Astrocyte (in vitro differentiated cells and primary cell): Measurements from ENCODE around the gene TTC14. TPM values are rescaled to one million over a fixed set of nuclear protein-coding genes. Genes with fewer than 3 reads are reported as not detected.

Source experiments
- DNase-seq: peaks from one replicate; pipeline ENCODE4 v3.0.0-alpha.2; 2010; ENCODE audit warnings: low read depth
- FAIRE-seq: peaks from 2 replicates; lab custom pipeline; 2011; peaks lifted over from hg19 to GRCh38; lab: Jason Lieb, UNC
- H2AFZ ChIP-seq: 2 replicates; pipeline ENCODE4 v1.6.0; 2012; ENCODE audit warnings: low read depth, low read length, inconsistent platforms
- H3K27ac ChIP-seq: 2 replicates; pipeline ENCODE4 v1.5.1; 2011; ENCODE audit warnings: low read depth, low read length, inconsistent platforms
- H3K27me3 ChIP-seq: 2 replicates; pipeline ENCODE4 v1.6.0; 2011; ENCODE audit warnings: low read length, inconsistent platforms; ENCODE audit not compliant: insufficient read depth
- H3K36me3 ChIP-seq: 2 replicates; pipeline ENCODE4 v1.5.1; 2011; ENCODE audit warnings: low read length, inconsistent platforms; ENCODE audit not compliant: insufficient read depth
- H3K4me1 ChIP-seq: 2 replicates; pipeline ENCODE4 v1.5.1; 2011; ENCODE audit warnings: low read length, inconsistent platforms; ENCODE audit not compliant: insufficient read depth
- H3K4me2 ChIP-seq: 2 replicates; pipeline ENCODE4 v1.6.0; 2012; ENCODE audit warnings: low read length, inconsistent platforms
- H3K4me3 ChIP-seq: 2 replicates; pipeline ENCODE4 v1.5.1; 2011; ENCODE audit warnings: low read depth, mild to moderate bottlenecking, low read length, inconsistent platforms; ENCODE audit not compliant: insufficient read depth
- H3K79me2 ChIP-seq: 2 replicates; pipeline ENCODE4 v1.6.0; 2012; ENCODE audit warnings: mild to moderate bottlenecking, low read length, inconsistent platforms; ENCODE audit not compliant: insufficient read depth
- H3K9ac ChIP-seq: 2 replicates; pipeline ENCODE4 v1.6.0; 2012; ENCODE audit warnings: mild to moderate bottlenecking, low read length, inconsistent platforms
- H3K9me3 ChIP-seq: 2 replicates; pipeline ENCODE4 v1.5.1; 2012; ENCODE audit warnings: low read depth, mild to moderate bottlenecking, low read length, inconsistent platforms; ENCODE audit not compliant: insufficient read depth
- H4K20me1 ChIP-seq: 2 replicates; pipeline ENCODE4 v1.6.0; 2012; ENCODE audit warnings: low read length, inconsistent platforms; ENCODE audit not compliant: insufficient read depth
- H3K27ac Mint-ChIP-seq: one replicate; pipeline ENCODE4 v1.8.0; 2021; ENCODE audit warnings: mild to moderate bottlenecking, mixed read lengths; ENCODE audit not compliant: unreplicated experiment
- H3K27me3 Mint-ChIP-seq: one replicate; pipeline ENCODE4 v1.8.0; 2021; ENCODE audit warnings: low read depth, mixed read lengths; ENCODE audit not compliant: unreplicated experiment
- H3K36me3 Mint-ChIP-seq: one replicate; pipeline ENCODE4 v1.8.0; 2021; ENCODE audit warnings: low read depth, mixed read lengths; ENCODE audit not compliant: unreplicated experiment
- H3K4me1 Mint-ChIP-seq: one replicate; pipeline ENCODE4 v1.8.0; 2021; ENCODE audit warnings: low read depth, mixed read lengths; ENCODE audit not compliant: unreplicated experiment
- H3K4me3 Mint-ChIP-seq: one replicate; pipeline ENCODE4 v1.8.0; 2021; ENCODE audit warnings: mild to moderate bottlenecking, moderate library complexity, mixed read lengths; ENCODE audit not compliant: unreplicated experiment
- H3K9me3 Mint-ChIP-seq: one replicate; pipeline ENCODE4 v1.8.0; 2021; ENCODE audit warnings: mild to moderate bottlenecking, mixed read lengths; ENCODE audit not compliant: unreplicated experiment
- CTCF ChIP-seq: IDR thresholded peaks from 2 replicates; pipeline ENCODE4 v1.5.1; 2011; ENCODE audit warnings: low read depth, mild to moderate bottlenecking, inconsistent platforms, low read length, moderate library complexity; ENCODE audit not compliant: insufficient read depth
- EZH2 ChIP-seq: IDR thresholded peaks from 2 replicates; pipeline ENCODE4 v1.6.1; 2012; ENCODE audit warnings: mild to moderate bottlenecking, low read length, inconsistent platforms; ENCODE audit not compliant: insufficient read depth
- total RNA-seq: library from RNA; stranded (reverse); gene quantifications from 2 replicates; pipeline ENCODE4 v1.2.1, GENCODE V29; 2021

Gene TTC14
- total RNA-seq, 1 donor from 2014 or later, result 42.5 TPM

DNA sequence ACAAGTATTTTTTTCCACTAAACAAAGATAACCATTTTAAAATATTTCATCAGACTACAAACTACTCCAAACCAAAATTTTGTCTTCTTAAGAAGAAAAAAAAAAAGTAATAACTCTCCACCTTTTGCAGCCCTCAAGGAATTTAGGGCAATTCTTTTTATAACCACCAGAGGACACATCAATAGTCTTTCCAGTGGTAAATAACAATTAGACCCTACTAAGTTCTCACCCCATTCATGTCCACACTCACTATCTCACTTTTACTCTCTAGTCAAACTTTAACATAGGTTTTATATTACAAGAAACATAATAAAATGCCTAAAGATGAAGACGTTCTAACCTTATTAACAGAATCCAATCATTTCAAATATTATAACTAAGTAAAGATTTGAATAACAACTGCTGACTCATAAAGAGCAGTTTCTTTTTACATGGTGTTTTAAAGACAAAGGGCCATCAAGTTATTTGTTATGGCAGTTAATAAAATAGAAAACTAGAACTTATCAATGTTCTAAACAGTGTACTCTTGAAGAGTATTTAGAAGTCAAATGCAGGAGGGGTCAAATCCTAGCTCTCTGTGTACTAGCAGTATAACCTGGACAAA is 44.3 kb downstream of the TTC14 start:
- H3K4me2 ChIP-seq, result no peak overlapping the region
- Mint-ChIP-seq H3K4me1 (no peaks in the 10 kb centered on the region), H3K4me3 (no peak overlapping the region), H3K27ac (no peak overlapping the region), H3K9me3 (no peaks in the 10 kb centered on the region), H3K36me3 (no peaks in the 10 kb centered on the region), H3K27me3 (no peaks in the 10 kb centered on the region)
- H2AFZ ChIP-seq, result no peak overlapping the region
- no peak overlapping the region for H3K4me3 ChIP-seq
- H3K79me2 ChIP-seq, result no peaks in the 10 kb centered on the region
- no peak overlapping the region for H3K9ac ChIP-seq
- TF ChIP-seq CTCF (peak; percentile 12), EZH2 (no peak)
- DNase-seq, result peak; percentile 1
- H3K9me3 ChIP-seq, result no peaks in the 10 kb centered on the region
- H3K27me3 ChIP-seq, result no peaks in the 10 kb centered on the region
- no peaks in the 10 kb centered on the region for H3K36me3 ChIP-seq
- no peak overlapping the region for H3K27ac ChIP-seq
- no peaks in the 10 kb centered on the region for H4K20me1 ChIP-seq
- no peak for FAIRE-seq
- no peaks in the 10 kb centered on the region for H3K4me1 ChIP-seq

- Histone ChIP-seq H3K27me3 (no peaks in the 10 kb centered on the region), H3K9ac (no peak overlapping the region), H4K20me1 (no peaks in the 10 kb centered on the region), H3K4me2 (no peak overlapping the region), H2AFZ (no peak overlapping the region), H3K79me2 (no peaks in the 10 kb centered on the region), H3K27ac (no peak overlapping the region), H3K4me1 (no peaks in the 10 kb centered on the region), H3K4me3 (no peak overlapping the region), H3K36me3 (no peaks in the 10 kb centered on the region), H3K9me3 (no peaks in the 10 kb centered on the region)
- H3K27me3 Mint-ChIP-seq, result no peaks in the 10 kb centered on the region
- H3K36me3 Mint-ChIP-seq, result no peaks in the 10 kb centered on the region
- FAIRE-seq (no peak), DNase-seq (no peak)
- H3K4me1 Mint-ChIP-seq, result no peaks in the 10 kb centered on the region
- no peaks in the 10 kb centered on the region for H3K9me3 Mint-ChIP-seq
- H3K27ac Mint-ChIP-seq, result no peak overlapping the region
- TF ChIP-seq EZH2, result no peak
- TF ChIP-seq CTCF, result no peak
- H3K4me3 Mint-ChIP-seq, result no peak overlapping the region
Measured at GRCh38 chr3:180656406-180656805, 54.4 kb downstream of the TTC14 start.

DNA sequence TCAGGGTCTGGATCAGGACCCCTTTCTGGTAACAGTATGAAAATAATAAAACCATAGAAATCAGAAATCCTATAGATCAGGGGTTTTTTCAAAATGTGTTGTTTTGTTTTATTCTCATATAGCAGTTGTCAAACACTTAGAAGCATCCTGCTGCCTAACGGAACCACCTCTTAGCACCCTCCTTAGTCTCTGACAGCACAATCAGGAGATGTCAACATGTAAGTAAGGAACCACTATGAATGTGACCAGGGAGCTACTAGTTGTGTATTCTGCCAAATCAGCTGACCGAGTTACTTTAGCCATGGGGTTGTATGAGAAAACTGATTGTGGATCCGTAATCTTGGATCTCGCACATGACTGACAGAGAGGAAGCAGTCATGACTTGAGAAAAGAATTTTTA is 55.1 kb downstream of the TTC14 start:
- H3K9ac ChIP-seq, result no peak overlapping the region
- H3K9me3 Mint-ChIP-seq, result no peaks in the 10 kb centered on the region
- H3K4me1 ChIP-seq, result no peaks in the 10 kb centered on the region
- no peak overlapping the region for H2AFZ ChIP-seq
- H3K36me3 ChIP-seq, result no peaks in the 10 kb centered on the region
- no peak overlapping the region for H3K4me3 Mint-ChIP-seq
- H3K4me3 ChIP-seq, result no peak overlapping the region
- no peak overlapping the region for H3K27ac ChIP-seq
- no peaks in the 10 kb centered on the region for H3K36me3 Mint-ChIP-seq
- H3K27ac Mint-ChIP-seq, result no peak overlapping the region
- no peaks in the 10 kb centered on the region for H3K4me1 Mint-ChIP-seq
- DNase-seq (no peak), FAIRE-seq (no peak)
- H3K4me2 ChIP-seq, result no peak overlapping the region
- H4K20me1 ChIP-seq, result no peaks in the 10 kb centered on the region
- H3K79me2 ChIP-seq, result no peaks in the 10 kb centered on the region
- H3K27me3 ChIP-seq, result no peaks in the 10 kb centered on the region
- no peak for TF ChIP-seq CTCF
- no peak for TF ChIP-seq EZH2
- H3K9me3 ChIP-seq, result no peaks in the 10 kb centered on the region
- no peaks in the 10 kb centered on the region for H3K27me3 Mint-ChIP-seq
